ENCODE data around the gene DGAT2. TPM values are rescaled to one million over a fixed set of nuclear protein-coding genes. Genes with fewer than 3 reads are reported as not detected.
"Not testable (repeated sequence)": the region's sequence is repeated elsewhere in the genome, so short reads cannot be mapped to it uniquely, and the experiment has no call there.

Gene DGAT2
- total and polyA plus RNA-seq, 8 donors = 1.2 to 14.9 (median 1.5) TPM

DNA sequence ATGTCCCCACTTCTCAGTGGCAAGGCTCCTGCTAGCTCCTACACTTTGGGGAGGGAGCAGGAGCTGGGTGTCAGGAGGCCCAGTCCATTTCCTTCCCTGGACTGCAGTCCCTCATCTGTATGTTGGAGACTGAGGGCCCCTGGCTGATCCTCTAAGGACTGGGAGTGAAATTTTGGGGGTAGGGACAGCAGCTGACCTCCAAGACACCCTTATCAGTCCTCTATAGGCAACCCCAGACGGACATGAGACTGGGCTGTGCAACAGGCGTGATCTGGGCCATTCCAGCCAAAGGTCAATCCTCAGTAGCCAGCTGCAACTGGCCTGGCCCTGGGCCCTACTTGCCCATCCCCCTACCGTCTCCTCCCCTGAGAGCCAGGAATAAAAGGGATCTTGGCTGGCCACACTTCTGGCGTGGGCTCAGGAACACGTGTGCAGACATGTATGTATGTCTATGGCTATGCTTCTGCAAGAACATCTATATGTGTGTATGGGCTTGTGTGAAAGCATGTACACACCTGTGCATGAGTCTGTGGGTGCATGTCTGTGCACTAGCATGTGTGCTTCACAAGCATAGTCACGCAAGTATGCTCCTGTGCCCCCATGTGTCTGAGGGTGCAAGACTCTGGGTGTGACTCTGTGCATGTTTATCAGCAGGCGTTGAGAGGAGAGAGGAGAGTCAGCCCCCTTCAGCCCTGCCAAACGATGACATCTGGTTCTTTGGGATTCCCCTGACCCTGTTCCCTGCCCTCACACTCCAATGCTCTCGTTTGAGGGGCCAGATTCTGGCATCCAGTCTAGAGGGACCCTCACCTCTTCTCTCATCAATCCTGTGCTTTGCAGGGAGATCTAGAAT lies 24.6 kb upstream of the DGAT2 start:
- Histone ChIP-seq H3K27ac (no peak overlapping the region), H3K36me3 (no peaks in the 10 kb centered on the region), H3K4me1 (no peaks in the 10 kb centered on the region), H3K27me3 (no peaks in the 10 kb centered on the region), H3K4me3 (no peak overlapping the region), H3K9me3 (no peaks in the 10 kb centered on the region)
- DNase-seq (peak in 1 of 4 donors; percentile 16), ATAC-seq (no peak)
- intact Hi-C loops (cut with DNase I) = no loop called here
- TF ChIP-seq CTCF (IDR thresholded peaks at IDR 0.05) = no peak

DNA sequence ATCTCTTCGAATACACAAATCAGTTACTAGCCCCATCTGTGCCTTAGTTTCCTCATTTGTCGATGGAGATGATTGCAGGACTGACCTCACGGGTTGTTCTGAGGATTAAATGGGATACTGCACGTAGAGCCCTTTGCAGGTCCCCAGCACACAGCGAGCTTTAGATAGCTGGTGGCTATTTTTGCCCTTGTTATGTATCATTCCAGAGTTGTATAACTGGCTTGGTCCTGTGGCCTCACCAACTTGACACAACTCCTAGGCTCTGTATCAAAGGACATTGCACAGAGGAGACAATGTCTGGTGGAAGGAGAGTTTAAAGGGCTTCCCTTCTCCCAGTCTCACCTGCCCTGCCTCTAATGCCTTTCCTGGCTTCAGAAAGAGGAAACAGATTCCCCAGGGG lies 22.8 kb upstream of the DGAT2 start:
- no peak for TF ChIP-seq CTCF (IDR thresholded peaks at IDR 0.05)
- intact Hi-C loops (cut with DNase I) = no loop called here

DNA sequence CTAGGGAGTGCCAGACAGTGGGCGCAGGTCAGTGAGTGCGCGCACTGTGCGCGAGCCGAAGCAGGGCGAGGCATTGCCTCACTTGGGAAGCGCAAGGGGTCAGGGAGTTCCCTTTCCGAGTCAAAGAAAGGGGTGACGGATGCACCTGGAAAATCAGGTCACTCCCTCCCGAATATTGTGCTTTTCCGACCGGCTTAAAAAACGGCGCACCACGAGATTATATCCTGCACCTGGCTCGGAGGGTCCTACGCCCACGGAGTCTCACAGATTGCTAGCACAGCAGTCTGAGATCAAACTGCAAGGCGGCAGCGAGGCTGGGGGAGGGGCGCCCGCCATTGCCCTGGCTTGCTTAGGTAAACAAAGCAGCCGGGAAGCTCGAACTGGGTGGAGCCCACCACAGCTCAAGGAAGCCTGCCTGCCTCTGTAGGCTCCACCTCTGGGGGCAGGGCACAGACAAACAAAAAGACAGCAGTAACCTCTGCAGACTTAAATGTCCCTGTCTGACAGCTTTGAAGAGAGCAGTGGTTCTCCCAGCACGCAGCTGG lies 19.8 kb upstream of the DGAT2 start:
- intact Hi-C loops (cut with DNase I); H3K4me1 ChIP-seq; ATAC-seq; H3K27ac ChIP-seq; DNase-seq; H3K9me3 ChIP-seq; H3K4me3 ChIP-seq; H3K27me3 ChIP-seq; H3K36me3 ChIP-seq: not testable (repeated sequence)

More for the DNA sequence above, 22.8 kb upstream of the DGAT2 start:
- Histone ChIP-seq H3K27ac (no peak overlapping the region), H3K27me3 (no peaks in the 10 kb centered on the region), H3K9me3 (no peaks in the 10 kb centered on the region), H3K4me3 (no peak overlapping the region), H3K36me3 (no peaks in the 10 kb centered on the region), H3K4me1 (no peaks in the 10 kb centered on the region)
- ATAC-seq = no peak
- DNase-seq = no peak

DNA sequence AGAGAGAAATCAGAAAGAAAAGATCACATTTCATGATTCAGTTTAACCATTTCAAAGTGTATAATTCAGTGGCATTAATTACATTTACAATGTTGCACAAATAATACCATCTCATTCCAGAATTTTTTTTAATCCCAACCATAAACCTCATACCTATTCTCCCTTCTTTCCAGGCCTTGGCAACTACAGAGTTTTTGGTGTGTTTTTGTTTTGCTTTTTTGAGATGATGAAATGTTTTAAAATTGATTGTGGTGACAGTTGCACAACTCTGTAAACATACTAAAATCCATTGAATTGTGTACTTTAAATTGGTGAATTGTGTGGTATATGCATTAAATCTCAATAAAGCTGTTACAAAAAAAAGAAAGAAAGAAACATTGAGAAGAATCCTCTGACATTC lies 13.6 kb upstream of the DGAT2 start:
- DNase-seq; H3K27ac ChIP-seq; H3K9me3 ChIP-seq; H3K27me3 ChIP-seq; H3K4me1 ChIP-seq; ATAC-seq; H3K36me3 ChIP-seq; H3K4me3 ChIP-seq; intact Hi-C loops (cut with DNase I): not testable (repeated sequence)

GRCh38 chr11:75757651-75758050 lies 10.9 kb upstream of the DGAT2 start:
- intact Hi-C loops (cut with DNase I) = no loop called here
- DNase-seq = no peak
- TF ChIP-seq CTCF (IDR thresholded peaks at IDR 0.05) = no peak
- Histone ChIP-seq H3K4me1 (peaks cover 0 to 22% of the 10 kb centered on the region in 2 donors), H3K4me3 (no peak overlapping the region), H3K36me3 (no peaks in the 10 kb centered on the region), H3K27me3 (no peaks in the 10 kb centered on the region), H3K27ac (no peak overlapping the region), H3K9me3 (no peaks in the 10 kb centered on the region)
- no peak for ATAC-seq

GRCh38 chr11:75759832-75760231 lies 8.7 kb upstream of the DGAT2 start:
- Histone ChIP-seq H3K9me3 (no peaks in the 10 kb centered on the region), H3K27ac (no peak overlapping the region), H3K4me1 (peaks cover 0 to 34% of the 10 kb centered on the region in 2 donors), H3K27me3 (no peaks in the 10 kb centered on the region), H3K36me3 (no peaks in the 10 kb centered on the region), H3K4me3 (no peak overlapping the region)
- intact Hi-C loops (cut with DNase I) = no loop called here
- DNase-seq (no peak), ATAC-seq (peak; percentile 40)
- no peak for TF ChIP-seq CTCF (IDR thresholded peaks at IDR 0.05)
